ENCODE measurements around the gene KRT7.

DNA sequence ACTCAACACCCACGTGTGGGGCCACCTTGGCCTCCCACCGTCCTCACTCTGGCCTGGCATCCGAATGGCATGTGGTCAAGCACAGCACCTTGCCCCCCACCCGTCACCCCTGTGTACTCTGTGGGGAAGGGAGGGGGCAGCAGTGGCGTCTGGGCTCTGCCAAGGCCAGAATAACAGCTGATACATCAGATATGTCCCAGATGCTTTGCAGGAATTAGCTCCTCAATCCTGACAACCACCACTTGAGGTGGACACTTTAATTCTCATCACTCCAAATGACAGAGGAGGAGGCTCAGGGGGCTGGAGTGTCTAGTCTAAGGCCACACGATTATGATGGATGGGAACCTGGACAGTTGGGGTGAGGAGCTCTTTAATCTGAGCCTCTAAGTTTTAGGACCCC is 39.5 kb upstream of the KRT7 start:
- TF ChIP-seq, protein P1, sequence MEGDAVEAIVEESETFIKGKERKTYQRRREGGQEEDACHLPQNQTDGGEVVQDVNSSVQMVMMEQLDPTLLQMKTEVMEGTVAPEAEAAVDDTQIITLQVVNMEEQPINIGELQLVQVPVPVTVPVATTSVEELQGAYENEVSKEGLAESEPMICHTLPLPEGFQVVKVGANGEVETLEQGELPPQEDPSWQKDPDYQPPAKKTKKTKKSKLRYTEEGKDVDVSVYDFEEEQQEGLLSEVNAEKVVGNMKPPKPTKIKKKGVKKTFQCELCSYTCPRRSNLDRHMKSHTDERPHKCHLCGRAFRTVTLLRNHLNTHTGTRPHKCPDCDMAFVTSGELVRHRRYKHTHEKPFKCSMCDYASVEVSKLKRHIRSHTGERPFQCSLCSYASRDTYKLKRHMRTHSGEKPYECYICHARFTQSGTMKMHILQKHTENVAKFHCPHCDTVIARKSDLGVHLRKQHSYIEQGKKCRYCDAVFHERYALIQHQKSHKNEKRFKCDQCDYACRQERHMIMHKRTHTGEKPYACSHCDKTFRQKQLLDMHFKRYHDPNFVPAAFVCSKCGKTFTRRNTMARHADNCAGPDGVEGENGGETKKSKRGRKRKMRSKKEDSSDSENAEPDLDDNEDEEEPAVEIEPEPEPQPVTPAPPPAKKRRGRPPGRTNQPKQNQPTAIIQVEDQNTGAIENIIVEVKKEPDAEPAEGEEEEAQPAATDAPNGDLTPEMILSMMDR (IDR thresholded peaks at IDR 0.05) = no peak
- TF ChIP-seq POLR2AphosphoS5 (IDR thresholded peaks at IDR 0.05; ENCODE audit: low read depth, low read length) (no peak), RAD21 (IDR thresholded peaks at IDR 0.05; ENCODE audit: low read length) (no peak), SIN3A (IDR thresholded peaks at IDR 0.05; ENCODE audit: borderline replicate concordance, low read depth, low read length) (no peak), EP300 (IDR thresholded peaks at IDR 0.05; ENCODE audit: borderline replicate concordance in 1 of 2, low read depth in 1 of 2, low read length in 1 of 2) (no peak), FOSL2 (IDR thresholded peaks at IDR 0.05; ENCODE audit: borderline replicate concordance, low read depth) (no peak), CHD2 (IDR thresholded peaks at IDR 0.05; ENCODE audit: low read length, partially characterized antibody) (no peak)
- TF ChIP-seq, protein P2, sequence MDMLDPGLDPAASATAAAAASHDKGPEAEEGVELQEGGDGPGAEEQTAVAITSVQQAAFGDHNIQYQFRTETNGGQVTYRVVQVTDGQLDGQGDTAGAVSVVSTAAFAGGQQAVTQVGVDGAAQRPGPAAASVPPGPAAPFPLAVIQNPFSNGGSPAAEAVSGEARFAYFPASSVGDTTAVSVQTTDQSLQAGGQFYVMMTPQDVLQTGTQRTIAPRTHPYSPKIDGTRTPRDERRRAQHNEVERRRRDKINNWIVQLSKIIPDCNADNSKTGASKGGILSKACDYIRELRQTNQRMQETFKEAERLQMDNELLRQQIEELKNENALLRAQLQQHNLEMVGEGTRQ (IDR thresholded peaks at IDR 0.05; ENCODE audit: borderline replicate concordance, low read depth, low read length) = no peak
- TF ChIP-seq, protein P3, sequence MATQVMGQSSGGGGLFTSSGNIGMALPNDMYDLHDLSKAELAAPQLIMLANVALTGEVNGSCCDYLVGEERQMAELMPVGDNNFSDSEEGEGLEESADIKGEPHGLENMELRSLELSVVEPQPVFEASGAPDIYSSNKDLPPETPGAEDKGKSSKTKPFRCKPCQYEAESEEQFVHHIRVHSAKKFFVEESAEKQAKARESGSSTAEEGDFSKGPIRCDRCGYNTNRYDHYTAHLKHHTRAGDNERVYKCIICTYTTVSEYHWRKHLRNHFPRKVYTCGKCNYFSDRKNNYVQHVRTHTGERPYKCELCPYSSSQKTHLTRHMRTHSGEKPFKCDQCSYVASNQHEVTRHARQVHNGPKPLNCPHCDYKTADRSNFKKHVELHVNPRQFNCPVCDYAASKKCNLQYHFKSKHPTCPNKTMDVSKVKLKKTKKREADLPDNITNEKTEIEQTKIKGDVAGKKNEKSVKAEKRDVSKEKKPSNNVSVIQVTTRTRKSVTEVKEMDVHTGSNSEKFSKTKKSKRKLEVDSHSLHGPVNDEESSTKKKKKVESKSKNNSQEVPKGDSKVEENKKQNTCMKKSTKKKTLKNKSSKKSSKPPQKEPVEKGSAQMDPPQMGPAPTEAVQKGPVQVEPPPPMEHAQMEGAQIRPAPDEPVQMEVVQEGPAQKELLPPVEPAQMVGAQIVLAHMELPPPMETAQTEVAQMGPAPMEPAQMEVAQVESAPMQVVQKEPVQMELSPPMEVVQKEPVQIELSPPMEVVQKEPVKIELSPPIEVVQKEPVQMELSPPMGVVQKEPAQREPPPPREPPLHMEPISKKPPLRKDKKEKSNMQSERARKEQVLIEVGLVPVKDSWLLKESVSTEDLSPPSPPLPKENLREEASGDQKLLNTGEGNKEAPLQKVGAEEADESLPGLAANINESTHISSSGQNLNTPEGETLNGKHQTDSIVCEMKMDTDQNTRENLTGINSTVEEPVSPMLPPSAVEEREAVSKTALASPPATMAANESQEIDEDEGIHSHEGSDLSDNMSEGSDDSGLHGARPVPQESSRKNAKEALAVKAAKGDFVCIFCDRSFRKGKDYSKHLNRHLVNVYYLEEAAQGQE (IDR thresholded peaks at IDR 0.05; ENCODE audit: low read depth, low read length) = no peak
- TF ChIP-seq, protein P4, sequence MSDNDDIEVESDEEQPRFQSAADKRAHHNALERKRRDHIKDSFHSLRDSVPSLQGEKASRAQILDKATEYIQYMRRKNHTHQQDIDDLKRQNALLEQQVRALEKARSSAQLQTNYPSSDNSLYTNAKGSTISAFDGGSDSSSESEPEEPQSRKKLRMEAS (IDR thresholded peaks at IDR 0.05; ENCODE audit: low read depth) = no peak
- TF ChIP-seq, protein P5, sequence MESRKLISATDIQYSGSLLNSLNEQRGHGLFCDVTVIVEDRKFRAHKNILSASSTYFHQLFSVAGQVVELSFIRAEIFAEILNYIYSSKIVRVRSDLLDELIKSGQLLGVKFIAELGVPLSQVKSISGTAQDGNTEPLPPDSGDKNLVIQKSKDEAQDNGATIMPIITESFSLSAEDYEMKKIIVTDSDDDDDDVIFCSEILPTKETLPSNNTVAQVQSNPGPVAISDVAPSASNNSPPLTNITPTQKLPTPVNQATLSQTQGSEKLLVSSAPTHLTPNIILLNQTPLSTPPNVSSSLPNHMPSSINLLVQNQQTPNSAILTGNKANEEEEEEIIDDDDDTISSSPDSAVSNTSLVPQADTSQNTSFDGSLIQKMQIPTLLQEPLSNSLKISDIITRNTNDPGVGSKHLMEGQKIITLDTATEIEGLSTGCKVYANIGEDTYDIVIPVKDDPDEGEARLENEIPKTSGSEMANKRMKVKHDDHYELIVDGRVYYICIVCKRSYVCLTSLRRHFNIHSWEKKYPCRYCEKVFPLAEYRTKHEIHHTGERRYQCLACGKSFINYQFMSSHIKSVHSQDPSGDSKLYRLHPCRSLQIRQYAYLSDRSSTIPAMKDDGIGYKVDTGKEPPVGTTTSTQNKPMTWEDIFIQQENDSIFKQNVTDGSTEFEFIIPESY (IDR thresholded peaks at IDR 0.05; ENCODE audit: borderline replicate concordance, low read depth) = no peak

Data from SK-N-SH (cell line).